Glomerular endothelial cell (primary cell): ENCODE results near the gene DLK2. TPM values are rescaled to one million over a fixed set of nuclear protein-coding genes. Genes with fewer than 3 reads are reported as not detected.
"Not testable (repeated sequence)": the region's sequence is repeated elsewhere in the genome, so short reads cannot be mapped to it uniquely, and the experiment has no call there.

Experiments
- DNase-seq: peaks from one replicate; pipeline ENCODE4 v3.0.0-alpha.2; 2011; ENCODE audit warnings: low read depth, low spot score; ENCODE audit errors: extremely low read depth
- total RNA-seq: library from RNA; depleted of rRNA; stranded (reverse); fragments of >200 nt; gene quantifications from 2 replicates; pipeline ENCODE4 v1.2.3, GENCODE V29; 2015

Gene DLK2
- total RNA-seq = 0.88 and 0.92 TPM in 2 replicates

GRCh38 chr6:43455531-43456428 lies at the start of gene DLK2:
TSS of gene DLK2 (minus strand) at chr6:43455548. CDS start at chr6:43454825, 723 bp downstream.
- no peak for DNase-seq

GRCh38 chr6:43503443-43503842 lies 48.1 kb upstream of the DLK2 start:
- no peak for DNase-seq

- DNase-seq = no peak
Observed at GRCh38 chr6:43502666-43503065, 47.3 kb upstream of the DLK2 start.

GRCh38 chr6:43500921-43501320 lies 45.6 kb upstream of the DLK2 start:
- DNase-seq = no peak

GRCh38 chr6:43499028-43499815 lies 43.9 kb upstream of the DLK2 start:
- no peak for DNase-seq

- DNase-seq = not testable (repeated sequence)
Observed at GRCh38 chr6:43498291-43498690, 42.9 kb upstream of the DLK2 start.

GRCh38 chr6:43497689-43498088 lies 42.3 kb upstream of the DLK2 start:
- no peak for DNase-seq

- DNase-seq = no peak
Observed at GRCh38 chr6:43497129-43497396, 41.7 kb upstream of the DLK2 start.

GRCh38 chr6:43496370-43497128 lies 41.2 kb upstream of the DLK2 start:
- no peak for DNase-seq

- no peak for DNase-seq
Observed at GRCh38 chr6:43495409-43495941, 40.1 kb upstream of the DLK2 start.

- DNase-seq = no peak
Observed at GRCh38 chr6:43494766-43495165, 39.4 kb upstream of the DLK2 start.

GRCh38 chr6:43494321-43494720 lies 39.0 kb upstream of the DLK2 start:
- DNase-seq = no peak

- DNase-seq = no peak
Observed at GRCh38 chr6:43493833-43494232, 38.5 kb upstream of the DLK2 start.

- no peak for DNase-seq
Observed at GRCh38 chr6:43493230-43493629, 37.9 kb upstream of the DLK2 start.

- DNase-seq = no peak
Observed at GRCh38 chr6:43492673-43493072, 37.3 kb upstream of the DLK2 start.

- no peak for DNase-seq
Observed at GRCh38 chr6:43491750-43492661, 36.7 kb upstream of the DLK2 start.

- DNase-seq = no peak
Observed at GRCh38 chr6:43490523-43490939, 35.2 kb upstream of the DLK2 start.

GRCh38 chr6:43489277-43490072 lies 34.1 kb upstream of the DLK2 start:
- DNase-seq = no peak

- no peak for DNase-seq
Observed at GRCh38 chr6:43488667-43489276, 33.4 kb upstream of the DLK2 start.
